ENCODE results near the gene GPR171.

DNA sequence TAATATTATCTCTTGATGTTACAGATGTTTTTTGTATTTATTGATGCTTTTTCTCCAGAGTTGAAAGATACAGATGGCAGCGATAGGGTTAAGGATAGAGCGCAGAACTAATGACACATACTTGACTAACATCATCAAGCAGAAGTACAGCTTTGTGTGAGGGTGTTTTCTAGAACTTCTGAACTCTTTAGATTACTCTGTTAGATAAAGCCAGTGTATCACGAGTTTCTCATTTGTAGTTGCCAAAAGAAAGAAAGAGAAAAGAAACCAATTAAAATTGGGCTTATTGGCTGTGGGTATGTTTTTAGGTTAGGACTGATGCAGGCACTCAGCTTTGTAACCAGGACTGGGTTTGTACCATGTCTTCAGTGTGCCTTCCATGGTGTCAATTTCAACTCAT, 6.6 kb upstream of the GPR171 start:
- TF ChIP-seq, protein P1, sequence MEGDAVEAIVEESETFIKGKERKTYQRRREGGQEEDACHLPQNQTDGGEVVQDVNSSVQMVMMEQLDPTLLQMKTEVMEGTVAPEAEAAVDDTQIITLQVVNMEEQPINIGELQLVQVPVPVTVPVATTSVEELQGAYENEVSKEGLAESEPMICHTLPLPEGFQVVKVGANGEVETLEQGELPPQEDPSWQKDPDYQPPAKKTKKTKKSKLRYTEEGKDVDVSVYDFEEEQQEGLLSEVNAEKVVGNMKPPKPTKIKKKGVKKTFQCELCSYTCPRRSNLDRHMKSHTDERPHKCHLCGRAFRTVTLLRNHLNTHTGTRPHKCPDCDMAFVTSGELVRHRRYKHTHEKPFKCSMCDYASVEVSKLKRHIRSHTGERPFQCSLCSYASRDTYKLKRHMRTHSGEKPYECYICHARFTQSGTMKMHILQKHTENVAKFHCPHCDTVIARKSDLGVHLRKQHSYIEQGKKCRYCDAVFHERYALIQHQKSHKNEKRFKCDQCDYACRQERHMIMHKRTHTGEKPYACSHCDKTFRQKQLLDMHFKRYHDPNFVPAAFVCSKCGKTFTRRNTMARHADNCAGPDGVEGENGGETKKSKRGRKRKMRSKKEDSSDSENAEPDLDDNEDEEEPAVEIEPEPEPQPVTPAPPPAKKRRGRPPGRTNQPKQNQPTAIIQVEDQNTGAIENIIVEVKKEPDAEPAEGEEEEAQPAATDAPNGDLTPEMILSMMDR (conservative IDR thresholded peaks at IDR 0.05 in 1 of 2, IDR thresholded peaks at IDR 0.05 in 1 of 2; ENCODE audit: extremely low read depth in 1 of 2, insufficient read depth in 1 of 2, low read depth in 1 of 2, low read length in 2 of 2): no peak
- no peak for TF ChIP-seq EZH2 (IDR thresholded peaks at IDR 0.05; ENCODE audit: borderline replicate concordance, low read length)
